ENCODE results near the gene RSBN1.
A peak's percentile ranks its signal among the peaks of the same experiment; 100 is the strongest.
"Not testable (repeated sequence)": the region's sequence is repeated elsewhere in the genome, so short reads cannot be mapped to it uniquely, and the experiment has no call there.

RSBN1 gene

GRCh38 chr1:113811888-113812660, at the start of gene RSBN1:
Gene RSBN1 (minus strand): TSS chr1:113812476. CDS start chr1:113812412, 64 bp downstream.
- H3K4me3 ChIP-seq (ENCODE audit: low read depth, low read length) = peak within 1 kb of the TSS; percentile 92
- DNase-seq (ENCODE audit: low read depth) = peak; percentile 97

- DNase-seq (ENCODE audit: low read depth) = no peak
Measured at GRCh38 chr1:113861641-113862040, 49.4 kb upstream of the RSBN1 start.

GRCh38 chr1:113860891-113861290, 48.6 kb upstream of the RSBN1 start:
- DNase-seq (ENCODE audit: low read depth) = peak; percentile 21
- H3K4me3 ChIP-seq (ENCODE audit: low read depth, low read length) = no peak overlapping the region

More at GRCh38 chr1:113861641-113862040, 49.4 kb upstream of the RSBN1 start:
- H3K4me3 ChIP-seq (ENCODE audit: low read depth, low read length) = no peak overlapping the region

GRCh38 chr1:113859478-113860175, 47.4 kb upstream of the RSBN1 start:
- DNase-seq (ENCODE audit: low read depth) = no peak
- no peak overlapping the region for H3K4me3 ChIP-seq (ENCODE audit: low read depth, low read length)

GRCh38 chr1:113858982-113859381, 46.7 kb upstream of the RSBN1 start:
- DNase-seq (ENCODE audit: low read depth) = no peak
- H3K4me3 ChIP-seq (ENCODE audit: low read depth, low read length) = no peak overlapping the region

- no peak overlapping the region for H3K4me3 ChIP-seq (ENCODE audit: low read depth, low read length)
- DNase-seq (ENCODE audit: low read depth) = no peak
Measured at GRCh38 chr1:113858418-113858817, 46.1 kb upstream of the RSBN1 start.

- no peak overlapping the region for H3K4me3 ChIP-seq (ENCODE audit: low read depth, low read length)
- no peak for DNase-seq (ENCODE audit: low read depth)
Measured at GRCh38 chr1:113857776-113858175, 45.5 kb upstream of the RSBN1 start.

- no peak for DNase-seq (ENCODE audit: low read depth)
- no peak overlapping the region for H3K4me3 ChIP-seq (ENCODE audit: low read depth, low read length)
Measured at GRCh38 chr1:113856401-113856790, 44.1 kb upstream of the RSBN1 start.

GRCh38 chr1:113855630-113856400, 43.5 kb upstream of the RSBN1 start:
- DNase-seq (ENCODE audit: low read depth) = no peak
- no peak overlapping the region for H3K4me3 ChIP-seq (ENCODE audit: low read depth, low read length)

- DNase-seq (ENCODE audit: low read depth) = no peak
- no peak overlapping the region for H3K4me3 ChIP-seq (ENCODE audit: low read depth, low read length)
Measured at GRCh38 chr1:113854234-113854633, 42.0 kb upstream of the RSBN1 start.

GRCh38 chr1:113852694-113853093, 40.4 kb upstream of the RSBN1 start:
- not testable (repeated sequence) for DNase-seq (ENCODE audit: low read depth)

GRCh38 chr1:113850127-113850796, 38.0 kb upstream of the RSBN1 start:
- H3K4me3 ChIP-seq (ENCODE audit: low read depth, low read length) = no peak overlapping the region
- DNase-seq (ENCODE audit: low read depth) = no peak

More at GRCh38 chr1:113852694-113853093, 40.4 kb upstream of the RSBN1 start:
- H3K4me3 ChIP-seq (ENCODE audit: low read depth, low read length) = not testable (repeated sequence)

GRCh38 chr1:113849072-113849471, 36.8 kb upstream of the RSBN1 start:
- no peak for DNase-seq (ENCODE audit: low read depth)

GRCh38 chr1:113846391-113847035, 34.2 kb upstream of the RSBN1 start:
- H3K4me3 ChIP-seq (ENCODE audit: low read depth, low read length) = no peak overlapping the region
- DNase-seq (ENCODE audit: low read depth) = no peak

More at GRCh38 chr1:113849072-113849471, 36.8 kb upstream of the RSBN1 start:
- no peak overlapping the region for H3K4me3 ChIP-seq (ENCODE audit: low read depth, low read length)

GRCh38 chr1:113836534-113836933, 24.3 kb upstream of the RSBN1 start:
- H3K4me3 ChIP-seq (ENCODE audit: low read depth, low read length) = no peak overlapping the region
- DNase-seq (ENCODE audit: low read depth) = no peak

- peak; percentile 10 for DNase-seq (ENCODE audit: low read depth)
- H3K4me3 ChIP-seq (ENCODE audit: low read depth, low read length) = no peak overlapping the region
Measured at GRCh38 chr1:113835686-113836290, 23.5 kb upstream of the RSBN1 start.

GRCh38 chr1:113834716-113835115, 22.4 kb upstream of the RSBN1 start:
- DNase-seq (ENCODE audit: low read depth) = no peak
- H3K4me3 ChIP-seq (ENCODE audit: low read depth, low read length) = no peak overlapping the region

GRCh38 chr1:113830039-113830438, 17.8 kb upstream of the RSBN1 start:
- DNase-seq (ENCODE audit: low read depth) = peak; percentile 12
- no peak overlapping the region for H3K4me3 ChIP-seq (ENCODE audit: low read depth, low read length)

- no peak for DNase-seq (ENCODE audit: low read depth)
- H3K4me3 ChIP-seq (ENCODE audit: low read depth, low read length) = no peak overlapping the region
Measured at GRCh38 chr1:113821916-113822315, 9.6 kb upstream of the RSBN1 start.
